ENCODE data around the gene KRT4. TPM values are rescaled to one million over a fixed set of nuclear protein-coding genes. Genes with fewer than 3 reads are reported as not detected.

KRT4 gene
- total RNA-seq, 1 donor from 2014 or later: not detected

- no peak for DNase-seq (ENCODE audit: low read depth)
- no peak for TF ChIP-seq CTCF (IDR thresholded peaks at IDR 0.05; ENCODE audit: insufficient read depth, low read length, poor library complexity, severe bottlenecking)
- H3K4me3 ChIP-seq (ENCODE audit: low read depth, low read length): no peak overlapping the region
- H3K27me3 ChIP-seq (ENCODE audit: control insufficient read depth, insufficient read depth, low read length): peaks cover 5% of the 10 kb centered on the region
- H3K36me3 ChIP-seq (ENCODE audit: control insufficient read depth, insufficient read depth, low read length): no peaks in the 10 kb centered on the region
Observed at GRCh38 chr12:52814710-52815155, 817 bp upstream of the KRT4 start.

GRCh38 chr12:52813203-52813819 lies 605 bp downstream of the KRT4 start:
- DNase-seq (ENCODE audit: low read depth): no peak
- no peaks in the 10 kb centered on the region for H3K36me3 ChIP-seq (ENCODE audit: control insufficient read depth, insufficient read depth, low read length)
- peaks cover 11% of the 10 kb centered on the region for H3K27me3 ChIP-seq (ENCODE audit: control insufficient read depth, insufficient read depth, low read length)
- no peak overlapping the region for H3K4me3 ChIP-seq (ENCODE audit: low read depth, low read length)
- TF ChIP-seq CTCF (IDR thresholded peaks at IDR 0.05; ENCODE audit: insufficient read depth, low read length, poor library complexity, severe bottlenecking): no peak

- no peak for TF ChIP-seq CTCF (IDR thresholded peaks at IDR 0.05; ENCODE audit: insufficient read depth, low read length, poor library complexity, severe bottlenecking)
- peaks cover 9% of the 10 kb centered on the region for H3K27me3 ChIP-seq (ENCODE audit: control insufficient read depth, insufficient read depth, low read length)
- H3K4me3 ChIP-seq (ENCODE audit: low read depth, low read length): no peak overlapping the region
- no peak for DNase-seq (ENCODE audit: low read depth)
- no peaks in the 10 kb centered on the region for H3K36me3 ChIP-seq (ENCODE audit: control insufficient read depth, insufficient read depth, low read length)
Observed at GRCh38 chr12:52812749-52813148, 1.2 kb downstream of the KRT4 start.

GRCh38 chr12:52812073-52812400 lies 1.9 kb downstream of the KRT4 start:
- Histone ChIP-seq H3K4me3 (ENCODE audit: low read depth, low read length) (no peak overlapping the region), H3K36me3 (ENCODE audit: control insufficient read depth, insufficient read depth, low read length) (no peaks in the 10 kb centered on the region), H3K27me3 (ENCODE audit: control insufficient read depth, insufficient read depth, low read length) (peaks cover 9% of the 10 kb centered on the region)
- DNase-seq (ENCODE audit: low read depth): no peak
- no peak for TF ChIP-seq CTCF (IDR thresholded peaks at IDR 0.05; ENCODE audit: insufficient read depth, low read length, poor library complexity, severe bottlenecking)

GRCh38 chr12:52811191-52812072 lies 2.5 kb downstream of the KRT4 start:
- no peak for DNase-seq (ENCODE audit: low read depth)
- Histone ChIP-seq H3K4me3 (ENCODE audit: low read depth, low read length) (no peak overlapping the region), H3K36me3 (ENCODE audit: control insufficient read depth, insufficient read depth, low read length) (no peaks in the 10 kb centered on the region), H3K27me3 (ENCODE audit: control insufficient read depth, insufficient read depth, low read length) (peaks cover 9% of the 10 kb centered on the region)
- no peak for TF ChIP-seq CTCF (IDR thresholded peaks at IDR 0.05; ENCODE audit: insufficient read depth, low read length, poor library complexity, severe bottlenecking)

Measured in kidney epithelial cell (primary cell).